ENCODE results near the gene TRIM3. TPM values are rescaled to one million over a fixed set of nuclear protein-coding genes. Genes with fewer than 3 reads are reported as not detected.

The TRIM3 gene
- total and polyA plus RNA-seq, 2 donors (not counting 1 experiment from before 2014, with no cell fraction given): 11.4 to 20.1 TPM

GRCh38 chr11:6455070-6455469, 18.7 kb downstream of the TRIM3 start:
- DNase-seq (no peak), ATAC-seq (ENCODE audit: low read depth) (no peak)
- Histone ChIP-seq H3K4me2 (replicated peaks; ENCODE audit: low read depth, low read length, poor library complexity, severe bottlenecking) (no peak overlapping the region), H3K4me1 (ENCODE audit: control insufficient read depth in 2 of 2, insufficient read depth in 2 of 2, low read length in 2 of 2) (no peaks in the 10 kb centered on the region), H3K79me2 (ENCODE audit: control insufficient read depth, insufficient read depth, low read length) (no peaks in the 10 kb centered on the region), H2AFZ (ENCODE audit: insufficient read depth, low read depth, low read length, poor library complexity, severe bottlenecking) (no peak overlapping the region), H3K27ac (ENCODE audit: low read length in 2 of 2) (no peak overlapping the region), H3K9ac (ENCODE audit: low read length) (no peak overlapping the region), H3K27me3 (replicated peaks in 1 of 4; ENCODE audit: control extremely low read depth in 1 of 4, control insufficient read depth in 3 of 4, insufficient read depth in 4 of 4, low read length in 3 of 4) (no peaks in the 10 kb centered on the region), H3K4me3 (ENCODE audit: control extremely low read depth in 1 of 5, extremely low read depth in 1 of 5, insufficient read depth in 1 of 5, low read depth in 2 of 5, low read length in 4 of 5) (no peak overlapping the region), H3K9me3 (ENCODE audit: control extremely low read depth in 1 of 3, control insufficient read depth in 2 of 3, insufficient read depth in 1 of 3, low read length in 2 of 3) (no peaks in the 10 kb centered on the region), H4K20me1 (ENCODE audit: control insufficient read depth, insufficient read depth, low read length, poor library complexity, severe bottlenecking) (no peaks in the 10 kb centered on the region), H3K36me3 (replicated peaks in 1 of 2; ENCODE audit: control extremely low read depth in 1 of 2, control insufficient read depth in 1 of 2, extremely low read depth in 1 of 2, insufficient read depth in 2 of 2, low read length in 1 of 2) (peaks cover 0 to 21% of the 10 kb centered on the region in 2 experiments)
- Mint-ChIP-seq H3K27ac (no peak overlapping the region), H3K27me3 (no peaks in the 10 kb centered on the region), H3K4me1 (no peaks in the 10 kb centered on the region), H3K9me3 (ENCODE audit: insufficient read depth) (no peaks in the 10 kb centered on the region), H3K4me3 (no peak overlapping the region)
- ChIA-PET POLR2A (no interaction called here), CTCF (interaction anchor here (0.9 to 2.1 kb wide), 3 partner anchors 9 to 76 kb away, joined by 3 to 9 read pairs (median 9); no protein-coding TSS in a partner anchor)
- TF ChIP-seq CTCF (IDR thresholded peaks at IDR 0.05) (no peak), EZH2 (IDR thresholded peaks at IDR 0.05; ENCODE audit: borderline replicate concordance, insufficient read depth, low read depth, low read length, poor library complexity, severe bottlenecking) (no peak)
- 100% methylated on average over 1 of the region's 2 CpGs for WGBS (ENCODE audit: insufficient coverage)
- intact Hi-C loops (cut with micrococcal nuclease): no loop called here

- no peak overlapping the region for H3K4me2 ChIP-seq (replicated peaks; ENCODE audit: low read depth, low read length, poor library complexity, severe bottlenecking)
- ATAC-seq (ENCODE audit: low read depth): no peak
- H3K9me3 Mint-ChIP-seq (ENCODE audit: insufficient read depth): no peaks in the 10 kb centered on the region
Observed at GRCh38 chr11:6453152-6453551, 20.6 kb downstream of the TRIM3 start.

More at GRCh38 chr11:6453152-6453551, 20.6 kb downstream of the TRIM3 start:
- Mint-ChIP-seq H3K27ac (no peak overlapping the region), H3K27me3 (no peaks in the 10 kb centered on the region), H3K4me3 (no peak overlapping the region), H3K4me1 (no peaks in the 10 kb centered on the region)
- ChIA-PET POLR2A (no interaction called here), CTCF (interaction anchor here (1.0 to 2.1 kb wide), 5 partner anchors 8 to 74 kb away, joined by 3 to 9 read pairs (median 5); no protein-coding TSS in a partner anchor)
- WGBS (ENCODE audit: insufficient coverage): 100% methylated on average over 2 of the region's 2 CpGs
- Histone ChIP-seq H3K79me2 (ENCODE audit: control insufficient read depth, insufficient read depth, low read length) (no peaks in the 10 kb centered on the region), H3K9ac (ENCODE audit: low read length) (no peak overlapping the region), H4K20me1 (ENCODE audit: control insufficient read depth, insufficient read depth, low read length, poor library complexity, severe bottlenecking) (no peaks in the 10 kb centered on the region), H3K27ac (ENCODE audit: low read length in 2 of 2) (no peak overlapping the region), H3K36me3 (replicated peaks in 1 of 2; ENCODE audit: control extremely low read depth in 1 of 2, control insufficient read depth in 1 of 2, extremely low read depth in 1 of 2, insufficient read depth in 2 of 2, low read length in 1 of 2) (peaks cover 0 to 23% of the 10 kb centered on the region in 2 experiments), H3K9me3 (ENCODE audit: control extremely low read depth in 1 of 3, control insufficient read depth in 2 of 3, insufficient read depth in 1 of 3, low read length in 2 of 3) (no peaks in the 10 kb centered on the region), H3K4me3 (ENCODE audit: control extremely low read depth in 1 of 5, extremely low read depth in 1 of 5, insufficient read depth in 1 of 5, low read depth in 2 of 5, low read length in 4 of 5) (no peak overlapping the region), H3K27me3 (replicated peaks in 1 of 4; ENCODE audit: control extremely low read depth in 1 of 4, control insufficient read depth in 3 of 4, insufficient read depth in 4 of 4, low read length in 3 of 4) (no peaks in the 10 kb centered on the region), H2AFZ (ENCODE audit: insufficient read depth, low read depth, low read length, poor library complexity, severe bottlenecking) (no peak overlapping the region), H3K4me1 (ENCODE audit: control insufficient read depth in 2 of 2, insufficient read depth in 2 of 2, low read length in 2 of 2) (no peaks in the 10 kb centered on the region)
- TF ChIP-seq CTCF (IDR thresholded peaks at IDR 0.05) (no peak), EZH2 (IDR thresholded peaks at IDR 0.05; ENCODE audit: borderline replicate concordance, insufficient read depth, low read depth, low read length, poor library complexity, severe bottlenecking) (no peak)
- intact Hi-C loops (cut with micrococcal nuclease): no loop called here
- DNase-seq: no peak
